Measurements from ENCODE around the gene EZR. TPM values are rescaled to one million over a fixed set of nuclear protein-coding genes. Genes with fewer than 3 reads are reported as not detected.
A peak's percentile ranks its signal among the peaks of the same experiment; 100 is the strongest.

Gene EZR
- total RNA-seq, 2 donors from 2014 or later: 161 to 197 TPM

GRCh38 chr6:158756977-158757752, 62.0 kb downstream of the EZR start:
- Histone ChIP-seq H3K27me3 (no peaks in the 10 kb centered on the region), H3K4me3 (no peak overlapping the region), H3K36me3 (no peaks in the 10 kb centered on the region), H3K4me1 (peaks cover 0 to 18% of the 10 kb centered on the region in 2 donors), H3K27ac (no peak overlapping the region), H3K9me3 (no peaks in the 10 kb centered on the region)
- no peak for TF ChIP-seq CTCF (IDR thresholded peaks at IDR 0.05)
- DNase-seq (ENCODE audit: low spot score): no peak

GRCh38 chr6:158756126-158756525, 63.0 kb downstream of the EZR start:
- no peak for TF ChIP-seq CTCF (IDR thresholded peaks at IDR 0.05)
- no peaks in the 10 kb centered on the region for H3K27me3 ChIP-seq
- no peak for DNase-seq (ENCODE audit: low spot score)
- no peak overlapping the region for H3K4me3 ChIP-seq
- H3K27ac ChIP-seq: no peak overlapping the region
- no peaks in the 10 kb centered on the region for H3K36me3 ChIP-seq
- peaks cover 0 to 18% of the 10 kb centered on the region in 2 donors for H3K4me1 ChIP-seq
- H3K9me3 ChIP-seq: no peaks in the 10 kb centered on the region

GRCh38 chr6:158755636-158756035, 63.5 kb downstream of the EZR start:
- Histone ChIP-seq H3K27me3 (no peaks in the 10 kb centered on the region), H3K9me3 (no peaks in the 10 kb centered on the region), H3K36me3 (no peaks in the 10 kb centered on the region), H3K4me3 (no peak overlapping the region), H3K27ac (no peak overlapping the region), H3K4me1 (peaks cover 0 to 18% of the 10 kb centered on the region in 2 donors)
- TF ChIP-seq CTCF (IDR thresholded peaks at IDR 0.05): no peak
- no peak for DNase-seq (ENCODE audit: low spot score)

- peaks cover 0 to 18% of the 10 kb centered on the region in 2 donors for H3K4me1 ChIP-seq
These were observed 64.4 kb downstream of the EZR start for GRCh38 chr6:158754738-158755137.

GRCh38 chr6:158753811-158754210, 65.4 kb downstream of the EZR start:
- Histone ChIP-seq H3K27ac (no peak overlapping the region), H3K4me1 (peaks cover 0 to 16% of the 10 kb centered on the region in 2 donors), H3K36me3 (no peaks in the 10 kb centered on the region), H3K9me3 (no peaks in the 10 kb centered on the region), H3K27me3 (no peaks in the 10 kb centered on the region), H3K4me3 (no peak overlapping the region)
- DNase-seq (ENCODE audit: low spot score): no peak
- no peak for TF ChIP-seq CTCF (IDR thresholded peaks at IDR 0.05)

More at GRCh38 chr6:158754738-158755137, 64.4 kb downstream of the EZR start:
- H3K27me3 ChIP-seq: no peaks in the 10 kb centered on the region
- H3K27ac ChIP-seq: no peak overlapping the region
- DNase-seq (ENCODE audit: low spot score): no peak
- H3K36me3 ChIP-seq: no peaks in the 10 kb centered on the region
- no peak for TF ChIP-seq CTCF (IDR thresholded peaks at IDR 0.05)
- no peak overlapping the region for H3K4me3 ChIP-seq
- no peaks in the 10 kb centered on the region for H3K9me3 ChIP-seq

- Histone ChIP-seq H3K36me3 (no peaks in the 10 kb centered on the region), H3K27ac (no peak overlapping the region), H3K4me1 (peaks cover 0 to 8% of the 10 kb centered on the region in 2 donors), H3K9me3 (no peaks in the 10 kb centered on the region), H3K4me3 (no peak overlapping the region), H3K27me3 (no peaks in the 10 kb centered on the region)
- no peak for DNase-seq (ENCODE audit: low spot score)
- TF ChIP-seq CTCF (IDR thresholded peaks at IDR 0.05): peak in 1 of 2 donors; percentile 49
These were observed 66.6 kb downstream of the EZR start for GRCh38 chr6:158752613-158753012.

Data from right atrium auricular region (tissue), 2 donors.